SK-N-SH treated with all-trans-retinoic acid at 6 μM for 48 hours (cell line): ENCODE data around the gene RNPS1.

ENCODE experiments used
- CSDC2 ChIP-seq: fragments of 250-450 bp; sonication (Bioruptor Pico); IDR thresholded peaks from 2 replicates; pipeline ENCODE4 v1.5.0; 2020; ENCODE audit warnings: mild to moderate bottlenecking, moderate library complexity
- ESRRG ChIP-seq: fragments of 250-450 bp; sonication (Bioruptor Pico); IDR thresholded peaks from 2 replicates; pipeline ENCODE4 v1.6.1; 2021; ENCODE audit warnings: mild to moderate bottlenecking
- ISL1 ChIP-seq: fragments of 250-450 bp; sonication (Bioruptor Pico); IDR thresholded peaks from 2 replicates; pipeline ENCODE4 v2.1.2; 2022; ENCODE audit warnings: mild to moderate bottlenecking, moderate library complexity
- PPARA ChIP-seq: fragments of 250-450 bp; sonication (Bioruptor Pico); IDR thresholded peaks from 2 replicates; pipeline ENCODE4 v1.5.0; 2020; ENCODE audit warnings: mild to moderate bottlenecking, borderline replicate concordance
- ZFP3 ChIP-seq: fragments of 250-450 bp; sonication (Bioruptor Pico); IDR thresholded peaks from 2 replicates; pipeline ENCODE4 v1.5.0; 2020; ENCODE audit warnings: mild to moderate bottlenecking, moderate library complexity
- ZFP30 ChIP-seq: fragments of 450-650 bp; formaldehyde crosslinking; IDR thresholded peaks from 2 replicates; pipeline ENCODE4 v1.5.0; 2022; ENCODE audit warnings: mild to moderate bottlenecking, moderate library complexity
- TF ChIP-seq, protein P1 (sequence below): fragments of 250-450 bp; sonication (Bioruptor Pico); IDR thresholded peaks from 2 replicates; pipeline ENCODE4 v1.8.0; 2020; ENCODE audit warnings: mild to moderate bottlenecking, moderate library complexity, borderline replicate concordance
- TF ChIP-seq, protein P2 (sequence below): fragments of 250-450 bp; sonication (Bioruptor Pico); IDR thresholded peaks from 2 replicates; pipeline ENCODE4 v1.5.1; 2020; ENCODE audit warnings: low read depth, mild to moderate bottlenecking, moderate library complexity

DNA sequence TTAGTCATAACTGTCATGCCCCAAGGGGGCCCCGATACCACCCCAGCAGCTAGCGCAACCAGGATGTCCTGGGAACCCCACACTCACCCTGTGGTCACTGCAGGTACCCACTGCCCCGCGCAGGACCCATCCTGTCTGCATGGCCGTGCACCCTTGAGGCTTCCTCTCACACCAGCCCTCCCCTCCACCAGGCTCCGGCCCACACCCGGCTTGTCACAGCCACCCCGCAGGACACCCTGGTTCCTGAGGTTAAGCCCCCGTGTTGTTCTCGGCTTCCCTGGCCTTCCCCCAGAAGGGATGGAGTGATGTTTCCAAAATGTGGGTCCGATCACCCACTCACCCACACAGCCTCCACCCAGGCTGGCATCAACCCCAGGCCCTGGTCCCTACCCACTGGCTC, 24.1 kb downstream of the RNPS1 start:
- TF ChIP-seq, protein P1, sequence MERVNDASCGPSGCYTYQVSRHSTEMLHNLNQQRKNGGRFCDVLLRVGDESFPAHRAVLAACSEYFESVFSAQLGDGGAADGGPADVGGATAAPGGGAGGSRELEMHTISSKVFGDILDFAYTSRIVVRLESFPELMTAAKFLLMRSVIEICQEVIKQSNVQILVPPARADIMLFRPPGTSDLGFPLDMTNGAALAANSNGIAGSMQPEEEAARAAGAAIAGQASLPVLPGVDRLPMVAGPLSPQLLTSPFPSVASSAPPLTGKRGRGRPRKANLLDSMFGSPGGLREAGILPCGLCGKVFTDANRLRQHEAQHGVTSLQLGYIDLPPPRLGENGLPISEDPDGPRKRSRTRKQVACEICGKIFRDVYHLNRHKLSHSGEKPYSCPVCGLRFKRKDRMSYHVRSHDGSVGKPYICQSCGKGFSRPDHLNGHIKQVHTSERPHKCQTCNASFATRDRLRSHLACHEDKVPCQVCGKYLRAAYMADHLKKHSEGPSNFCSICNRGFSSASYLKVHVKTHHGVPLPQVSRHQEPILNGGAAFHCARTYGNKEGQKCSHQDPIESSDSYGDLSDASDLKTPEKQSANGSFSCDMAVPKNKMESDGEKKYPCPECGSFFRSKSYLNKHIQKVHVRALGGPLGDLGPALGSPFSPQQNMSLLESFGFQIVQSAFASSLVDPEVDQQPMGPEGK (CRISPR knock-in tag), result no peak
- TF ChIP-seq, protein P2, sequence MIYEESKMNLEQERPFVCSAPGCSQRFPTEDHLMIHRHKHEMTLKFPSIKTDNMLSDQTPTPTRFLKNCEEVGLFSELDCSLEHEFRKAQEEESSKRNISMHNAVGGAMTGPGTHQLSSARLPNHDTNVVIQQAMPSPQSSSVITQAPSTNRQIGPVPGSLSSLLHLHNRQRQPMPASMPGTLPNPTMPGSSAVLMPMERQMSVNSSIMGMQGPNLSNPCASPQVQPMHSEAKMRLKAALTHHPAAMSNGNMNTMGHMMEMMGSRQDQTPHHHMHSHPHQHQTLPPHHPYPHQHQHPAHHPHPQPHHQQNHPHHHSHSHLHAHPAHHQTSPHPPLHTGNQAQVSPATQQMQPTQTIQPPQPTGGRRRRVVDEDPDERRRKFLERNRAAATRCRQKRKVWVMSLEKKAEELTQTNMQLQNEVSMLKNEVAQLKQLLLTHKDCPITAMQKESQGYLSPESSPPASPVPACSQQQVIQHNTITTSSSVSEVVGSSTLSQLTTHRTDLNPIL (CRISPR knock-in tag), result no peak
- TF ChIP-seq PPARA (CRISPR knock-in tag) (no peak), ZFP3 (no peak), ESRRG (CRISPR knock-in tag) (no peak), ISL1 (CRISPR knock-in tag) (no peak), ZFP30 (no peak), CSDC2 (CRISPR knock-in tag) (no peak)
